HEK293 (cell line): Measurements from ENCODE around the gene RBM20.

ENCODE experiments used
- CTCF ChIA-PET: fragments of 350-600 bp; formaldehyde crosslinking; extraction: SDS; loops from one replicate; lab custom pipeline; 2021; ENCODE audit warnings: antibody characterized with exemption; lab: Yijun Ruan, JAX
- POLR2A ChIA-PET: fragments of 300-600 bp; formaldehyde crosslinking; extraction: SDS; loops from one replicate; lab custom pipeline; 2020; ENCODE audit warnings: antibody characterized with exemption, inconsistent platforms; lab: Yijun Ruan, JAX
- H3K27ac ChIP-seq: fragments of 200-500 bp; sonication (Bioruptor generic); 2 replicates; pipeline ENCODE4 v1.5.1; 2014; ENCODE audit warnings: low read depth, low read length, control low read depth, inconsistent platforms; ENCODE audit errors: extremely low read depth
- H3K36me3 ChIP-seq, 2 experiments: fragments of 200-500 bp in 1 of 2; sonication (Bioruptor generic) in 1 of 2; 1 replicate in 1 of 2; 2 replicates in 1 of 2; pipeline ENCODE4 v1.5.1; 2014 to 2017; ENCODE audit warnings: inconsistent platforms in 2 of 2, low read length in 2 of 2; ENCODE audit not compliant: control insufficient read depth in 2 of 2, insufficient read depth in 1 of 2
- H3K4me1 ChIP-seq: fragments of 200-500 bp; sonication (Bioruptor generic); 2 replicates; pipeline ENCODE4 v1.5.1; 2014; ENCODE audit warnings: mild to moderate bottlenecking, low read length, inconsistent platforms; ENCODE audit not compliant: control insufficient read depth, insufficient read depth
- H3K4me3 ChIP-seq: 2 replicates; pipeline ENCODE4 v1.5.1; 2011; ENCODE audit warnings: low read depth, mild to moderate bottlenecking, control low read depth, low read length, moderate library complexity
- H3K9me3 ChIP-seq: fragments of 200-500 bp; sonication (Bioruptor generic); 2 replicates; pipeline ENCODE4 v1.5.1; 2014; ENCODE audit warnings: low read depth, low read length, inconsistent platforms; ENCODE audit not compliant: control insufficient read depth, insufficient read depth
- EGR2 ChIP-seq: fragments of 450-650 bp; formaldehyde crosslinking; IDR thresholded peaks from 2 replicates; pipeline ENCODE4 v1.5.1; 2016; ENCODE audit warnings: low read depth, missing biosample characterization, missing genetic modification characterization
- GLI2 ChIP-seq: fragments of 450-650 bp; formaldehyde crosslinking; IDR thresholded peaks from 2 replicates; pipeline ENCODE4; 2017; ENCODE audit warnings: missing biosample characterization, missing genetic modification characterization, low read depth, borderline replicate concordance
- HOXA7 ChIP-seq: sonication (generic); formaldehyde crosslinking; IDR thresholded peaks from 2 replicates; pipeline ENCODE4 v1.8.1; 2022; ENCODE audit warnings: missing genetic modification reagents, borderline replicate concordance
- HOXD13 ChIP-seq: sonication (generic); formaldehyde crosslinking; IDR thresholded peaks from 2 replicates; pipeline ENCODE4 v1.8.0; 2022; ENCODE audit warnings: missing genetic modification reagents, borderline replicate concordance
- KLF1 ChIP-seq: fragments of 450-650 bp; formaldehyde crosslinking; IDR thresholded peaks from 2 replicates; pipeline ENCODE4 v1.5.1; 2016; ENCODE audit warnings: missing biosample characterization, missing genetic modification characterization
- MZF1 ChIP-seq: fragments of 450-650 bp; formaldehyde crosslinking; IDR thresholded peaks from 2 replicates; pipeline ENCODE4 v1.5.1; 2017; ENCODE audit warnings: missing biosample characterization, missing genetic modification characterization, borderline replicate concordance
- OSR2 ChIP-seq: fragments of 450-650 bp; formaldehyde crosslinking; IDR thresholded peaks from 2 replicates; pipeline ENCODE4 v1.5.1; 2016; ENCODE audit warnings: missing biosample characterization, missing genetic modification characterization
- PRDM1 ChIP-seq: fragments of 450-650 bp; formaldehyde crosslinking; IDR thresholded peaks from 2 replicates; pipeline ENCODE4; 2016; ENCODE audit warnings: missing biosample characterization, missing genetic modification characterization
- SCRT2 ChIP-seq: fragments of 450-650 bp; formaldehyde crosslinking; IDR thresholded peaks from 2 replicates; pipeline ENCODE4 v1.5.1; 2016; ENCODE audit warnings: missing biosample characterization, missing genetic modification characterization
- YY2 ChIP-seq: fragments of 450-650 bp; formaldehyde crosslinking; IDR thresholded peaks from 2 replicates; pipeline ENCODE4 v1.5.1; 2016; ENCODE audit warnings: missing biosample characterization, missing genetic modification characterization
- ZFP41 ChIP-seq: fragments of 450-650 bp; formaldehyde crosslinking; IDR thresholded peaks from 2 replicates; pipeline ENCODE4 v1.5.1; 2016; ENCODE audit warnings: missing biosample characterization, missing genetic modification characterization, borderline replicate concordance
- ZNF133 ChIP-seq: fragments of 450-650 bp; formaldehyde crosslinking; IDR thresholded peaks from 2 replicates; pipeline ENCODE4 v1.5.1; 2016; ENCODE audit warnings: missing biosample characterization, missing genetic modification characterization
- ZNF146 ChIP-seq: fragments of 450-650 bp; formaldehyde crosslinking; IDR thresholded peaks from 2 replicates; pipeline ENCODE4 v1.5.1; 2016; ENCODE audit warnings: missing biosample characterization, missing genetic modification characterization
- ZNF157 ChIP-seq: fragments of 450-650 bp; formaldehyde crosslinking; IDR thresholded peaks from 2 replicates; pipeline ENCODE4 v1.5.1; 2016; ENCODE audit warnings: missing biosample characterization, missing genetic modification characterization
- ZNF19 ChIP-seq: fragments of 450-650 bp; formaldehyde crosslinking; IDR thresholded peaks from 2 replicates; pipeline ENCODE4; 2016; ENCODE audit warnings: missing biosample characterization, missing genetic modification characterization, low read depth
- ZNF621 ChIP-seq: fragments of 450-650 bp; formaldehyde crosslinking; IDR thresholded peaks from 2 replicates; pipeline ENCODE4 v1.5.1; 2017; ENCODE audit warnings: missing biosample characterization, missing genetic modification characterization
- ZNF654 ChIP-seq: fragments of 450-650 bp; formaldehyde crosslinking; IDR thresholded peaks from 2 replicates; pipeline ENCODE4 v1.5.1; 2016; ENCODE audit warnings: low read depth, missing biosample characterization, missing genetic modification characterization
- ZNF664 ChIP-seq: fragments of 450-650 bp; formaldehyde crosslinking; IDR thresholded peaks from 2 replicates; pipeline ENCODE4 v1.5.1; 2016; ENCODE audit warnings: missing biosample characterization, missing genetic modification characterization
- ZNF768 ChIP-seq: fragments of 450-650 bp; formaldehyde crosslinking; IDR thresholded peaks from 2 replicates; pipeline ENCODE4 v1.5.1; 2018; ENCODE audit warnings: missing biosample characterization, mild to moderate bottlenecking, missing genetic modification characterization
- ZNF791 ChIP-seq: fragments of 450-650 bp; formaldehyde crosslinking; IDR thresholded peaks from 2 replicates; pipeline ENCODE4 v1.5.1; 2016; ENCODE audit warnings: missing biosample characterization, missing genetic modification characterization
- ZSCAN23 ChIP-seq: fragments of 450-650 bp; formaldehyde crosslinking; IDR thresholded peaks from 2 replicates; pipeline ENCODE4 v1.5.1; 2016; ENCODE audit warnings: missing biosample characterization, missing genetic modification characterization
- TF ChIP-seq, protein P1 (sequence below): fragments of 450-650 bp; formaldehyde crosslinking; IDR thresholded peaks from 2 replicates; pipeline ENCODE4 v1.5.1; 2016; ENCODE audit warnings: missing biosample characterization, missing genetic modification characterization
- TF ChIP-seq, protein P2 (sequence below): fragments of 450-650 bp; formaldehyde crosslinking; IDR thresholded peaks from 2 replicates; pipeline ENCODE4 v1.5.1; 2016; ENCODE audit warnings: missing biosample characterization, missing genetic modification characterization, borderline replicate concordance
- TF ChIP-seq, protein P3 (sequence below): fragments of 450-650 bp; formaldehyde crosslinking; IDR thresholded peaks from 2 replicates; pipeline ENCODE4 v1.5.1; 2016; ENCODE audit warnings: missing biosample characterization, missing genetic modification characterization
- TF ChIP-seq, protein P4 (sequence below): fragments of 450-650 bp; formaldehyde crosslinking; IDR thresholded peaks from 2 replicates; pipeline ENCODE4 v1.5.1; 2016; ENCODE audit warnings: missing biosample characterization, missing genetic modification characterization
- TF ChIP-seq, protein P5 (sequence below): fragments of 450-650 bp; formaldehyde crosslinking; IDR thresholded peaks from 2 replicates; pipeline ENCODE4 v1.5.1; 2016; ENCODE audit warnings: missing biosample characterization, missing genetic modification characterization

RBM20 gene

DNA sequence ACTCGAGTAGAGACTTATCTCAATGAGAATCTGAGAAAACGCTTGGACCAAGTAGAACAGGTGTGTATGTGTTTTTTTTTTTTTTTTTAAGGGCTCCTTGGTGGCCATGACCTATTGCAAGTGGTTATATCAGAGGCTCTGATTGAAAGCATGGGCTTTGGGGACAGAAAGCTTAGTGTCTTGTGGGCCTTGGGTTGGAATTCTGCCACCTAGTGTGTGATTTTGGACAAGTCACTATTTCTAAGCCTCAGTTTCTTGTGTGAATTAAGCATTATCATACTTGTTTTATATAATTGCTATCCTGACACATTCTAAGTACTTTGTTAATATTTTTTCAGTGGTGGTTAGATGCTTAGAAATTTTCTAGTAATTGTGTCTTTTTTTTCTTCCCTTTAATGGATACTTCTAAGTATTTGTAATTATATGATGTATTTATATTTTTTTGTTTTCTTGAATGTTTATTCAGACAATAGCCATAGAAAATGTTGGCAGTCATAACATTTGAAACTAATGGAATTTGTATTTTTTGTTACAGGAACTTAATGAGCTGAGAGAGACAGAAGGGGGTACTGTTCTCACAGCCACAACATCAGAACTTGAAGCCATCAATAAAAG lies 43.5 kb upstream of the RBM20 start:
- CTCF ChIA-PET: interaction anchor here (0.6 to 3.4 kb wide), 27 partner anchors 8 to 295 kb away, joined by 3 to 16 read pairs (median 4); partner anchors contain the start of gene SMNDC1
- Histone ChIP-seq H3K4me1 (no peaks in the 10 kb centered on the region), H3K36me3 (peaks cover 67 to 88% of the 10 kb centered on the region in 2 experiments)

DNA sequence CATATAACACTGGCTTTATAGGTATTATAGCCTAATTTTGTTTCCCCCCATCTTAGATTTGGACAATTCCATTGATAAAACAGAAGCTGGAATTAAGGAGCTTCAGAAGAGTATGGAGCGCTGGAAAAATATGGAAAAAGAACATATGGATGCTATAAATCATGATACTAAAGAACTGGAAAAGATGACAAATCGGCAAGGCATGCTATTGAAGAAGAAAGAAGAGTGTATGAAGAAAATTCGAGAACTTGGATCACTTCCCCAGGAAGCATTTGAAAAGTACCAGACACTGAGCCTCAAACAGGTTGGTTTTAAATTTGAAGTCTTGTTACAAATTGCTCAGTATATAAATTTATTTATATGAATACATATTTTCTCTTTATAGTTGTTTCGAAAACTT lies 42.6 kb upstream of the RBM20 start:
- no peak overlapping the region for H3K27ac ChIP-seq
- no peaks in the 10 kb centered on the region for H3K9me3 ChIP-seq
- no peak overlapping the region for H3K4me3 ChIP-seq
- CTCF ChIA-PET: interaction anchor here (0.6 to 3.4 kb wide), 4 partner anchors 70 to 296 kb away, joined by 3 to 7 read pairs (median 4); partner anchors contain the start of gene SMNDC1
- H3K4me1 ChIP-seq: no peaks in the 10 kb centered on the region
- no peak for TF ChIP-seq OSR2
- no peak for TF ChIP-seq ZNF791
- no peak for TF ChIP-seq HOXA7 (CRISPR knock-in tag)
- no peak for TF ChIP-seq ZSCAN23
- no peak for TF ChIP-seq ZNF133 (tag by site-specific recombination)
- TF ChIP-seq, protein P1, sequence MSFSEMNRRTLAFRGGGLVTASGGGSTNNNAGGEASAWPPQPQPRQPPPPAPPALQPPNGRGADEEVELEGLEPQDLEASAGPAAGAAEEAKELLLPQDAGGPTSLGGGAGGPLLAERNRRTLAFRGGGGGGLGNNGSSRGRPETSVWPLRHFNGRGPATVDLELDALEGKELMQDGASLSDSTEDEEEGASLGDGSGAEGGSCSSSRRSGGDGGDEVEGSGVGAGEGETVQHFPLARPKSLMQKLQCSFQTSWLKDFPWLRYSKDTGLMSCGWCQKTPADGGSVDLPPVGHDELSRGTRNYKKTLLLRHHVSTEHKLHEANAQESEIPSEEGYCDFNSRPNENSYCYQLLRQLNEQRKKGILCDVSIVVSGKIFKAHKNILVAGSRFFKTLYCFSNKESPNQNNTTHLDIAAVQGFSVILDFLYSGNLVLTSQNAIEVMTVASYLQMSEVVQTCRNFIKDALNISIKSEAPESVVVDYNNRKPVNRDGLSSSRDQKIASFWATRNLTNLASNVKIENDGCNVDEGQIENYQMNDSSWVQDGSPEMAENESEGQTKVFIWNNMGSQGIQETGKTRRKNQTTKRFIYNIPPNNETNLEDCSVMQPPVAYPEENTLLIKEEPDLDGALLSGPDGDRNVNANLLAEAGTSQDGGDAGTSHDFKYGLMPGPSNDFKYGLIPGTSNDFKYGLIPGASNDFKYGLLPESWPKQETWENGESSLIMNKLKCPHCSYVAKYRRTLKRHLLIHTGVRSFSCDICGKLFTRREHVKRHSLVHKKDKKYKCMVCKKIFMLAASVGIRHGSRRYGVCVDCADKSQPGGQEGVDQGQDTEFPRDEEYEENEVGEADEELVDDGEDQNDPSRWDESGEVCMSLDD (tag by site-specific recombination): no peak
- TF ChIP-seq, protein P2, sequence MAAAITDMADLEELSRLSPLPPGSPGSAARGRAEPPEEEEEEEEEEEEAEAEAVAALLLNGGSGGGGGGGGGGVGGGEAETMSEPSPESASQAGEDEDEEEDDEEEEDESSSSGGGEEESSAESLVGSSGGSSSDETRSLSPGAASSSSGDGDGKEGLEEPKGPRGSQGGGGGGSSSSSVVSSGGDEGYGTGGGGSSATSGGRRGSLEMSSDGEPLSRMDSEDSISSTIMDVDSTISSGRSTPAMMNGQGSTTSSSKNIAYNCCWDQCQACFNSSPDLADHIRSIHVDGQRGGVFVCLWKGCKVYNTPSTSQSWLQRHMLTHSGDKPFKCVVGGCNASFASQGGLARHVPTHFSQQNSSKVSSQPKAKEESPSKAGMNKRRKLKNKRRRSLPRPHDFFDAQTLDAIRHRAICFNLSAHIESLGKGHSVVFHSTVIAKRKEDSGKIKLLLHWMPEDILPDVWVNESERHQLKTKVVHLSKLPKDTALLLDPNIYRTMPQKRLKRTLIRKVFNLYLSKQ (tag by site-specific recombination): no peak
- TF ChIP-seq YY2: no peak
- TF ChIP-seq HOXD13 (CRISPR knock-in tag): no peak
- POLR2A ChIA-PET: no interaction called here
- peaks cover 66 to 85% of the 10 kb centered on the region in 2 experiments for H3K36me3 ChIP-seq

More for the DNA sequence above, 43.5 kb upstream of the RBM20 start:
- Histone ChIP-seq H3K9me3 (no peaks in the 10 kb centered on the region), H3K27ac (no peak overlapping the region), H3K4me3 (no peak overlapping the region)
- POLR2A ChIA-PET: interaction anchor here (0.7 to 1.0 kb wide), 2 partner anchors 283 to 295 kb away, joined by 6 read pairs; no protein-coding TSS in a partner anchor
- TF ChIP-seq ZFP41 (tag by site-specific recombination) (no peak), GLI2 (no peak), ZNF621 (tag by site-specific recombination) (no peak), PRDM1 (tag by site-specific recombination) (peak; percentile 66), ZNF768 (tag by site-specific recombination) (no peak), ZNF146 (tag by site-specific recombination) (no peak), KLF1 (tag by site-specific recombination) (no peak), ZNF19 (tag by site-specific recombination) (no peak), ZNF654 (tag by site-specific recombination) (peak; percentile 41), ZNF157 (tag by site-specific recombination) (no peak), ZNF664 (peak; percentile 66; the same call in 1 of the 2 replicates), EGR2 (no peak), SCRT2 (tag by site-specific recombination) (no peak), MZF1 (tag by site-specific recombination) (no peak)
- TF ChIP-seq, protein P3, sequence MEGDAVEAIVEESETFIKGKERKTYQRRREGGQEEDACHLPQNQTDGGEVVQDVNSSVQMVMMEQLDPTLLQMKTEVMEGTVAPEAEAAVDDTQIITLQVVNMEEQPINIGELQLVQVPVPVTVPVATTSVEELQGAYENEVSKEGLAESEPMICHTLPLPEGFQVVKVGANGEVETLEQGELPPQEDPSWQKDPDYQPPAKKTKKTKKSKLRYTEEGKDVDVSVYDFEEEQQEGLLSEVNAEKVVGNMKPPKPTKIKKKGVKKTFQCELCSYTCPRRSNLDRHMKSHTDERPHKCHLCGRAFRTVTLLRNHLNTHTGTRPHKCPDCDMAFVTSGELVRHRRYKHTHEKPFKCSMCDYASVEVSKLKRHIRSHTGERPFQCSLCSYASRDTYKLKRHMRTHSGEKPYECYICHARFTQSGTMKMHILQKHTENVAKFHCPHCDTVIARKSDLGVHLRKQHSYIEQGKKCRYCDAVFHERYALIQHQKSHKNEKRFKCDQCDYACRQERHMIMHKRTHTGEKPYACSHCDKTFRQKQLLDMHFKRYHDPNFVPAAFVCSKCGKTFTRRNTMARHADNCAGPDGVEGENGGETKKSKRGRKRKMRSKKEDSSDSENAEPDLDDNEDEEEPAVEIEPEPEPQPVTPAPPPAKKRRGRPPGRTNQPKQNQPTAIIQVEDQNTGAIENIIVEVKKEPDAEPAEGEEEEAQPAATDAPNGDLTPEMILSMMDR (tag by site-specific recombination): 0 out of 2 replicates have a peak, but pooled peaks have one; percentile 27
- TF ChIP-seq, protein P4, sequence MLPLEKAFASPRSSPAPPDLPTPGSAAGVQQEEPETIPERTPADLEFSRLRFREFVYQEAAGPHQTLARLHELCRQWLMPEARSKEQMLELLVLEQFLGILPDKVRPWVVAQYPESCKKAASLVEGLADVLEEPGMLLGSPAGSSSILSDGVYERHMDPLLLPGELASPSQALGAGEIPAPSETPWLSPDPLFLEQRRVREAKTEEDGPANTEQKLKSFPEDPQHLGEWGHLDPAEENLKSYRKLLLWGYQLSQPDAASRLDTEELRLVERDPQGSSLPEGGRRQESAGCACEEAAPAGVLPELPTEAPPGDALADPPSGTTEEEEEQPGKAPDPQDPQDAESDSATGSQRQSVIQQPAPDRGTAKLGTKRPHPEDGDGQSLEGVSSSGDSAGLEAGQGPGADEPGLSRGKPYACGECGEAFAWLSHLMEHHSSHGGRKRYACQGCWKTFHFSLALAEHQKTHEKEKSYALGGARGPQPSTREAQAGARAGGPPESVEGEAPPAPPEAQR (tag by site-specific recombination): no peak
- TF ChIP-seq, protein P5, sequence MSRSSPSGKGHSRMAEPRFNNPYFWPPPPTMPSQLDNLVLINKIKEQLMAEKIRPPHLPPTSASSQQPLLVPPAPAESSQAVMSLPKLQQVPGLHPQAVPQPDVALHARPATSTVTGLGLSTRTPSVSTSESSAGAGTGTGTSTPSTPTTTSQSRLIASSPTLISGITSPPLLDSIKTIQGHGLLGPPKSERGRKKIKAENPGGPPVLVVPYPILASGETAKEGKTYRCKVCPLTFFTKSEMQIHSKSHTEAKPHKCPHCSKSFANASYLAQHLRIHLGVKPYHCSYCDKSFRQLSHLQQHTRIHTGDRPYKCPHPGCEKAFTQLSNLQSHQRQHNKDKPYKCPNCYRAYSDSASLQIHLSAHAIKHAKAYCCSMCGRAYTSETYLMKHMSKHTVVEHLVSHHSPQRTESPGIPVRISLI: 0 out of 2 replicates have a peak, but pooled peaks have one; percentile 14
- TF ChIP-seq, all 188 proteins: peak for 5
